Jurkat, Clone E6-1 (cell line): ENCODE results near the gene DNASE2B.

Experiments used
- DNase-seq: peaks from one replicate; pipeline ENCODE4 v3.0.0-alpha.2; 2011; ENCODE audit warnings: low read depth, low spot score
- H3K4me3 ChIP-seq: 2 replicates; pipeline ENCODE4 v1.5.1; 2011; ENCODE audit warnings: mild to moderate bottlenecking, low read length, control low read depth, moderate library complexity

DNASE2B gene

GRCh38 chr1:84370831-84371394 is 27.4 kb upstream of the DNASE2B start:
- DNase-seq = no peak

GRCh38 chr1:84373436-84374141 is 24.7 kb upstream of the DNASE2B start:
- no peak for DNase-seq
- no peak overlapping the region for H3K4me3 ChIP-seq

More at GRCh38 chr1:84370831-84371394, 27.4 kb upstream of the DNASE2B start:
- no peak overlapping the region for H3K4me3 ChIP-seq

- DNase-seq = no peak
- H3K4me3 ChIP-seq = no peak overlapping the region
These were observed 23.1 kb upstream of the DNASE2B start for GRCh38 chr1:84374991-84375696.

GRCh38 chr1:84376000-84376910 is 22.0 kb upstream of the DNASE2B start:
- H3K4me3 ChIP-seq = no peak overlapping the region
- DNase-seq = no peak

GRCh38 chr1:84377480-84378095 is 20.7 kb upstream of the DNASE2B start:
- no peak for DNase-seq
- H3K4me3 ChIP-seq = no peak overlapping the region

GRCh38 chr1:84379138-84379916 is 19.0 kb upstream of the DNASE2B start:
- DNase-seq = no peak
- no peak overlapping the region for H3K4me3 ChIP-seq

- no peak for DNase-seq
- no peak overlapping the region for H3K4me3 ChIP-seq
These were observed 18.4 kb upstream of the DNASE2B start for GRCh38 chr1:84379917-84380180.

- no peak overlapping the region for H3K4me3 ChIP-seq
- no peak for DNase-seq
These were observed 16.2 kb upstream of the DNASE2B start for GRCh38 chr1:84382127-84382526.

GRCh38 chr1:84385347-84385746 is 12.9 kb upstream of the DNASE2B start:
- DNase-seq = no peak
- no peak overlapping the region for H3K4me3 ChIP-seq

- H3K4me3 ChIP-seq = no peak overlapping the region
- no peak for DNase-seq
These were observed 11.4 kb upstream of the DNASE2B start for GRCh38 chr1:84386716-84387479.

GRCh38 chr1:84387480-84388163 is 10.7 kb upstream of the DNASE2B start:
- no peak overlapping the region for H3K4me3 ChIP-seq
- no peak for DNase-seq

- H3K4me3 ChIP-seq = no peak overlapping the region
- no peak for DNase-seq
These were observed 8.1 kb upstream of the DNASE2B start for GRCh38 chr1:84390226-84390625.

- no peak overlapping the region for H3K4me3 ChIP-seq
- no peak for DNase-seq
These were observed 2.9 kb downstream of the DNASE2B start for GRCh38 chr1:84401156-84401555.

- H3K4me3 ChIP-seq = no peak overlapping the region
- DNase-seq = no peak
These were observed 3.8 kb downstream of the DNASE2B start for GRCh38 chr1:84402060-84402459.

- no peak overlapping the region for H3K4me3 ChIP-seq
- no peak for DNase-seq
These were observed 4.2 kb downstream of the DNASE2B start for GRCh38 chr1:84402501-84402900.

GRCh38 chr1:84403347-84403746 is 5.1 kb downstream of the DNASE2B start:
- no peak overlapping the region for H3K4me3 ChIP-seq
- no peak for DNase-seq

- H3K4me3 ChIP-seq = no peak overlapping the region
- no peak for DNase-seq
These were observed 8.1 kb downstream of the DNASE2B start for GRCh38 chr1:84406346-84406861.
